HG02798 (cell line): ENCODE data around the gene MEIS1.

Source experiments
- ATAC-seq: cut with Tn5 transposase; IDR thresholded peaks from one replicate; pipeline ENCODE4 v1.9.1; 2021; ENCODE audit warnings: mild to moderate bottlenecking; ENCODE audit not compliant: unreplicated experiment, poor library complexity

Gene MEIS1

DNA sequence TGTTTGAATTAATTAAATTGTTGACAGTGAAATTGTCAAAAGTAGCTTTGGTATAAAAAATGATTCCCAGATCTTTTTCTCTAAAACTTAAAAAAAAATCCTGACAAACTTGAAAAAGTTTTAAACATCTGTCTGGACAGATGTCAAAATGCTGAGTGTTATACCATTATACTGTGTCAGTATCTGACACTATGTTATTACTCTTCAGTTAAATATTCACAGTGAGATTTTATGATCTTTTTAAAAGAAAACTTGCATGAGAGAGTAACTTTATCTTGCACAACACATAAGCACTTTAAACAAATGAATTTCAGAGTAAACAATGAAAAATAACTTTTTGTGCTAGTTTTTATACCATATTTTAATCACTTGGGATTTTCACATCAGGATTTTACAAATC, 167.4 kb downstream of the MEIS1 start:
- ATAC-seq = no peak

GRCh38 chr2:66604326-66604725, 169.4 kb downstream of the MEIS1 start:
- ATAC-seq = no peak

GRCh38 chr2:66604976-66605375, 170.1 kb downstream of the MEIS1 start:
- ATAC-seq = no peak

- ATAC-seq = no peak
These were observed 172.2 kb downstream of the MEIS1 start for GRCh38 chr2:66607152-66607551.
